ENCODE data around the gene FOXP1.

Gene FOXP1

DNA sequence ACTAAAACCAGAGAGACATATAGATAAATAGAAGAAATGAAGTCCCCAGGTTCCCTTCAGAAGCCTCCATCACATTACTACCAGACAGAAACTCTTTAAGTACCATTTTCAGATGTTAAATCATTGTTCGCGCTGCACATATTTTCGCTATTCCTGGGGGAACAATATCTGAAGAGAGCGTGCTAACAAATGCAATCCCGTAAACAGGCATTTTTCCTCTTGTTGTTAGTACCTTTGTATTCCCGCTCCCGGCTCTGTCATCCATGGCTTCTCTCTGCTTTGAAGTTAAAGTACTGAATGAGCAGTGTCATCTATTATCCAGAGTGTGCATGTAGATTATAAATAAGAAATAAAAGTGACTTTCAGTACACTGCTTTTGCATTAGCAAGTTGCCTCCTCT is 412.3 kb downstream of the FOXP1 start:
- DNase-seq (ENCODE audit: extremely low spot score), result no peak
- TF ChIP-seq, protein P1, sequence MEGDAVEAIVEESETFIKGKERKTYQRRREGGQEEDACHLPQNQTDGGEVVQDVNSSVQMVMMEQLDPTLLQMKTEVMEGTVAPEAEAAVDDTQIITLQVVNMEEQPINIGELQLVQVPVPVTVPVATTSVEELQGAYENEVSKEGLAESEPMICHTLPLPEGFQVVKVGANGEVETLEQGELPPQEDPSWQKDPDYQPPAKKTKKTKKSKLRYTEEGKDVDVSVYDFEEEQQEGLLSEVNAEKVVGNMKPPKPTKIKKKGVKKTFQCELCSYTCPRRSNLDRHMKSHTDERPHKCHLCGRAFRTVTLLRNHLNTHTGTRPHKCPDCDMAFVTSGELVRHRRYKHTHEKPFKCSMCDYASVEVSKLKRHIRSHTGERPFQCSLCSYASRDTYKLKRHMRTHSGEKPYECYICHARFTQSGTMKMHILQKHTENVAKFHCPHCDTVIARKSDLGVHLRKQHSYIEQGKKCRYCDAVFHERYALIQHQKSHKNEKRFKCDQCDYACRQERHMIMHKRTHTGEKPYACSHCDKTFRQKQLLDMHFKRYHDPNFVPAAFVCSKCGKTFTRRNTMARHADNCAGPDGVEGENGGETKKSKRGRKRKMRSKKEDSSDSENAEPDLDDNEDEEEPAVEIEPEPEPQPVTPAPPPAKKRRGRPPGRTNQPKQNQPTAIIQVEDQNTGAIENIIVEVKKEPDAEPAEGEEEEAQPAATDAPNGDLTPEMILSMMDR (IDR thresholded peaks at IDR 0.05; ENCODE audit: control extremely low read depth, extremely low read depth, low read depth, missing control alignments), result no peak
- CTCF ChIA-PET, result no interaction called here
- POLR2A ChIA-PET, result no interaction called here

- TF ChIP-seq, protein P1 (IDR thresholded peaks at IDR 0.05; ENCODE audit: control extremely low read depth, extremely low read depth, low read depth, missing control alignments), result no peak
- ChIA-PET CTCF (no interaction called here), POLR2A (no interaction called here)
- DNase-seq (ENCODE audit: extremely low spot score), result no peak
Measured at GRCh38 chr3:71168880-71169411, 414.6 kb downstream of the FOXP1 start.

DNA sequence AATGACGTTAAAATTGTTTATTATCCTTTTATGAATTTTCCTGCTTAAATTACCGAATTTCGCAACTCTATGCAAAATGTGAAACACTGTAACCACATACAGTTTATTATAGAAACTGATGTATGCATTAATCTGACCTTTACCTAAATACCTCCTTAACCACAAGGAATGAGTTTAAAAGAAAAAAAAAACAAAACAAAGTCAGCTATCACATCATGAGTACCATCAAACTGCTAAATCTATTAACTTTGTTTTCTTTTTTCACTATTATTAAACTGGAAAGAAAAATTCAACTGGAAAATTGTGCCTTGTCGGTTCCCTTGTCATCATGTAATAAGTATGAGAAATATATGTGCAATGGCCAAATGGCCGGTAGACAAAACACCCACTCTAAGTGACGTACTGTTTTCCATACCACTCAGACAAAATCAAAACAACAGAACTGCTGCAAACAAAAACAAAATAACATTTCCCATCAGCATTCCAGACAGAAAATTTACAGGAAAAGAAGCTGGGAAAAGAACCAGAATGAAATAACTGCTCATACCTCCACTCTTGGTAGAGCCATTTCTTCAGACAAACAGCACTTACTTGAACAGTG is 415.3 kb downstream of the FOXP1 start:
- POLR2A ChIA-PET, result no interaction called here
- CTCF ChIA-PET, result no interaction called here
- DNase-seq (ENCODE audit: extremely low spot score), result no peak
- TF ChIP-seq, protein P1 (IDR thresholded peaks at IDR 0.05; ENCODE audit: control extremely low read depth, extremely low read depth, low read depth, missing control alignments), result no peak

DNA sequence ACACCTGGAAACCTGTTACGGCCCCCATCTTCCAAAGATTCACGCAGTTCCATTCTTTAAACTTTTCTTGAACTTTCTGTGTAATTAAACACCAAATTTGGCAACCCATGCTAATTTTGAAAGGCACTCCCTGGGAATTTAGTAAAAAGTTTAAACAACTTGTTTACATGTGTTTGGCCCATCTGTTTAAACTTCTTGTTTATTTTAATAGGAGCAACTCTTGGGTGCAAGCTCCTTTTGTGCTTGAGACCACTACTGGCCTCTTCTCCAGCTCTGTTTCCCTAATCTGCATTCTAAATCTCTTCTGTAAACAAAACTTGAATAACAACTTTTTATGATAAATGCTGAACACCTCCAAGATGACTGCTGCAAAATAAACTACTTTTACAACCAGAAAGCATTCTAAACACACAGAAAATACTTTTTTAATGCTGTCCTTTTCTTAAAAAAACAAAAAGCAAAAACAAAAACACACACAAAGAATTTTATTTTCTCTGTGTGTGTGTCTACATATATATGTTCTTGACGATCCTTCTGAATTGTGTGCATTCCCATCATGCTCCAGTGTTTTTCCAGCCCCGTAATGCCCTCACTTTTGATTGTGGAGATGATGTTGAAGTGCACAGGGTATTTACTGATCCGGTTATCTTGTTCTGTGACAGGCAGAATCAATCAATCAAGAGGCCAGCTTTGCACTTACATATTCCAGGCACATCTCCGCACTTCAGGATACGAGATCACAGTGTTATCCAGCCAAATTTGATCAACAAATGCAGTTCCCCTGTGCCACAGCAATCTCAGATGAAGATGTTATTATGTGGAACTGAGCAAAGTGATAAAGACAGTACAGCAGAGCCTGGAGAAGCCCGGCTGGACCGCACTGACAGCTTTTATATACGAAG is 416.9 kb downstream of the FOXP1 start:
- POLR2A ChIA-PET, result no interaction called here
- TF ChIP-seq, protein P1 (IDR thresholded peaks at IDR 0.05; ENCODE audit: control extremely low read depth, extremely low read depth, low read depth, missing control alignments), result no peak
- DNase-seq (ENCODE audit: extremely low spot score), result no peak
- CTCF ChIA-PET, result no interaction called here

- ChIA-PET CTCF (no interaction called here), POLR2A (no interaction called here)
- DNase-seq (ENCODE audit: extremely low spot score), result no peak
- TF ChIP-seq, protein P1 (IDR thresholded peaks at IDR 0.05; ENCODE audit: control extremely low read depth, extremely low read depth, low read depth, missing control alignments), result no peak
Measured at GRCh38 chr3:71164881-71165280, 418.6 kb downstream of the FOXP1 start.

- CTCF ChIA-PET, result interaction anchor here (1.5 kb wide), 1 partner anchor 10 kb away, joined by 3 read pairs; no protein-coding TSS in a partner anchor
- POLR2A ChIA-PET, result no interaction called here
- TF ChIP-seq, protein P1 (IDR thresholded peaks at IDR 0.05; ENCODE audit: control extremely low read depth, extremely low read depth, low read depth, missing control alignments), result no peak
- DNase-seq (ENCODE audit: extremely low spot score), result no peak
Measured at GRCh38 chr3:71163198-71163918, 420.2 kb downstream of the FOXP1 start.

Measured in GM10248 (cell line).